Measurements from ENCODE around the gene RALA.

Gene RALA

GRCh38 chr7:39757604-39758003, 134.2 kb downstream of the RALA start:
- FAIRE-seq (no peak), DNase-seq (ENCODE audit: insufficient read length, low spot score) (no peak)
